Neuron (in vitro differentiated cells): Measurements from ENCODE around the gene PDE4D.

ENCODE experiments used
- H2AFZ ChIP-seq: one replicate; pipeline ENCODE4 v1.6.1; 2013; ENCODE audit warnings: low read depth, mild to moderate bottlenecking, inconsistent platforms, low read length, moderate library complexity
- H3K27me3 ChIP-seq: one replicate; pipeline ENCODE4 v1.6.1; 2013; ENCODE audit warnings: low read length; ENCODE audit not compliant: insufficient read depth
- H3K36me3 ChIP-seq: one replicate; pipeline ENCODE4 v1.6.1; 2013; ENCODE audit warnings: low read length; ENCODE audit not compliant: insufficient read depth
- H3K4me1 ChIP-seq: one replicate; pipeline ENCODE4 v1.6.1; 2013; ENCODE audit warnings: low read length; ENCODE audit not compliant: insufficient read depth
- H3K4me3 ChIP-seq: 2 replicates; pipeline ENCODE4 v1.5.1; 2013; ENCODE audit warnings: mild to moderate bottlenecking, low read length, moderate library complexity
- H3K9me3 ChIP-seq: one replicate; pipeline ENCODE4 v1.6.1; 2013; ENCODE audit warnings: low read length

PDE4D gene

DNA sequence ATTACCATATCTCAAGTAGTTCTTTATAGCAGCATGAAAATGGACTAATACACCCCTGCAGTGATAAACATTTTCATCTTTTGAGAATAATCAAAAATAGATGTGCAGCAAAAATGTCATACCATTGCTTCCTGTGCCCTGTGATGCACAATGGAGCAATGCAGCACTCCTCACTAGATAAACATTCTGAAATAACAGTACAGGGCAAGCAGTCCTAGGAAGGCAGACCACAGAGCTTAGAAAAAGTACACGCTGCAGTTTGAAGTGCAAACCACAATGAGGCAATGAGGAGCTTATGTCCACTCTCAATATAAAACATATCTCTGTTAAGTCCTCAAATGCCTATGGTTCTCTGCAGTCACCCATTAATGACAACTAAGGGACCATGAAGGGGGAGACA lies 367.6 kb downstream of the PDE4D start:
- H3K4me3 ChIP-seq = no peak overlapping the region
- peaks cover 2% of the 10 kb centered on the region for H3K9me3 ChIP-seq
- no peaks in the 10 kb centered on the region for H3K4me1 ChIP-seq

DNA sequence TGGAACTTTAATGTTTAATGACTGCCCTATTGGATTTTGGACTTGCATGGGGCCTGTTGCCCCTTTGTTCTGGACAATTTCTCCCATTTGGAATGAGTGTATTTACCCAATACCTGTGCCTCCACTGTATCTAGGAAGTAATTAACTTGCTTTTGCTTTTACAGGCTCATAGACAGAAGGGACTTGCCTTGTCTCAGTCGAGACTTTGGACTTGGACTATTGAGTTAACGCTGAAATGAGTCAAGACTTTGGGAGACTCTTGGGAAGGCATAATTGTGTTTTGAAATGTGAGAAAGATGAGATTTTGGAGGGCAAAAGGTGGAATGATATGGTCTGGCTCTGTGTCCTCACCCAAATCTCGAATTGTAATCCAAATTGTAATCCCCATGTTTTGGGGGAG lies 368.2 kb downstream of the PDE4D start:
- H3K4me3 ChIP-seq = no peak overlapping the region

More for the DNA sequence above, 367.6 kb downstream of the PDE4D start:
- no peaks in the 10 kb centered on the region for H3K27me3 ChIP-seq
- no peaks in the 10 kb centered on the region for H3K36me3 ChIP-seq
- no peak overlapping the region for H2AFZ ChIP-seq

DNA sequence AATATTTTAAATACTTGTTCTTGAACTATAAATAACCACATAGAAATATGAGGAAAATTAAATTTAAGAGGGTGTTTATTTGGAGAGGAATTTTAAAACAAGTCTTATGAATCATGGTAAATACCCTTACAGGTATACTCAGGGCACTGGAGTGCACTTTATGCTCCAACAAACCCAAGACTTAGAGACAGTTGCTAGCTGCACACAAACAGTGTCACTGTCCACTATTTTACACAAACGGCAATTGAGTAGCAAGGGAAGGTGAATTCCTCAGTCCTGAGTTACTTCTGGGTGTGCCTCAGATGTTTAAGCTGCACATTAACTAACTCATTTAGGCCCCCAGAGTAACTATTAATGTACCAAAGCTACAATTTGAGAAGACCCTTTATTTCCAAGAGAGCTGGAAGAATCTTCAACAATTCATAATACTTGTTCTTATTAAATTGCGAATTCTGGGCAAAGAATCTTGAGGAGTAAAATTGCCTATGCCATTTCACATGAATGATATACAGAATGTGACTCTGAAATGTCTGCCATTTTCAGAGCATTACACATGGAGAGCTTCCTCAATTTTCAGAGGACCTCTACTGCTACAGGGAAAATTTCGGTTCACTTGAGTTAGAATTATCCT lies 371.2 kb downstream of the PDE4D start:
- H3K4me1 ChIP-seq = no peaks in the 10 kb centered on the region
- H3K27me3 ChIP-seq = no peaks in the 10 kb centered on the region
- H3K4me3 ChIP-seq = no peak overlapping the region
- H3K9me3 ChIP-seq = peaks cover 2% of the 10 kb centered on the region
- no peak overlapping the region for H2AFZ ChIP-seq
- H3K36me3 ChIP-seq = no peaks in the 10 kb centered on the region

More for the DNA sequence above, 368.2 kb downstream of the PDE4D start:
- Histone ChIP-seq H3K27me3 (no peaks in the 10 kb centered on the region), H3K4me1 (no peaks in the 10 kb centered on the region), H3K9me3 (peaks cover 2% of the 10 kb centered on the region), H2AFZ (no peak overlapping the region), H3K36me3 (no peaks in the 10 kb centered on the region)

DNA sequence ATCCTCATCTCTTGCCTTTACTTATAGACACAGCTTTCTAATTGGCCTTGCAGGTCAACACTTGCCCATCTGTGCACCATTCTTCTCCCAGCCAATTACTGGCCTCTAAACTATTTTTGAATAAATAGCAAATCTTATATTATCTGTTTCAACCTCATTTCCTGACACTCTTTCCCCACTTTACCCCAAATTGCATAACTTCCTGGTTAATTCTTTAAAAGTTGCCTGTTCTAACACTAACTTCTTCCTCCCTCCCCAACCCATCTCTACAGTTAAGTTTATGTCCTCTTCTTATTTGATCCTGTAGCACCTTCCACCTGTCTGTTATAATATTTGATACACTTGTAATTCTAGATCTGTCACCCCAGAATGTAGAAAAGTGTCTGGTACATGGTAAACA lies 372.1 kb downstream of the PDE4D start:
- Histone ChIP-seq H3K4me3 (no peak overlapping the region), H2AFZ (no peak overlapping the region), H3K36me3 (no peaks in the 10 kb centered on the region), H3K4me1 (no peaks in the 10 kb centered on the region), H3K9me3 (peaks cover 2% of the 10 kb centered on the region), H3K27me3 (no peaks in the 10 kb centered on the region)

DNA sequence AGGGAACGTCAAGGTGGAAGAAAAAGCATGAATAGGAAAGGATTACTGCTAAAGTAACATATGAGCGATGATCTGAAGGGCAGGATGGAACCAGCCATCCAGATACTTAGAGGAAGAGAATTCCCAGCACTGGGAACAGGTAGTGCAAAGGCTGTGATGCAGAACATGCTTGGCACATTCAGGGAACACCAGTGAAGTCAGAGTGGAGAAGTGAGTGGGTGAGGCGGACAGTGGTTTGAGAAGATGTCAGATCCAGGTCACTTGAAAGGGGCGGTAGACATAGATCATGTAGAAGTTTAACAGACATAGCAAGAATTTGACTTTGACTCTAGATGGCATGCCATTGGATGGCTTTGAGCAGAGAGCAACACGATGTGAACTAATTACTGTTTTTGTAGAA lies 374.2 kb downstream of the PDE4D start:
- Histone ChIP-seq H3K4me3 (no peak overlapping the region), H3K27me3 (no peaks in the 10 kb centered on the region), H2AFZ (no peak overlapping the region), H3K9me3 (peaks cover 2% of the 10 kb centered on the region), H3K4me1 (no peaks in the 10 kb centered on the region), H3K36me3 (no peaks in the 10 kb centered on the region)

DNA sequence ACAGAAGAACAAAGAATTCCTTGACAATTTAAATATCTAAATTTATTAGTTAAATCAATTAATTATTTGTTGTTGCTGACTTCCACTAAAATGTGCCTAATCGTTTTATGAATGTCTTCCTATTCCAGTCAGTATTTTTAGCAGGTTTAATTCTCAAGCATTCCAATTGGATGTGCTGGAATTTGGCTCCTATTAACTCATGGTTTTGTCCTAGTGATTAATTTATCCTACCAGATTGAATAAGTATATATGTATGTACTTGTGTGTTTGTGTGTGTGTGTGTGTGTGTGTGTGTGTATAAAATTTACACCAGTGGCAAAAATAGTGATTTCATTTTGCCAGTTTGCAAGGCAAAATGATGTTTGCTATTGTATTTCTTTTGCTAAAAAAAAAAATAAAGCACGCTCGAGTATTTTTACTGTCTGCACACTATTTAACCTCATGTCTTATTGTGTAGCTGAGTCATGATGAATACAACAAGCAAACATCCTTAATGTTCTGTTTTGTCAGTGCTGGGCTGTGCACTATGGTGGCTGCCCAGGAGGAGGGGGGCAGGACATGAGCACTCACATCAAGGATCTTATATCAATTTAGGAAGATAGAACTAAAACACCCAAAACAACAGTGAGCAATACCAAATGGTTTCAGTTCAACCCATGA lies 375.5 kb downstream of the PDE4D start:
- Histone ChIP-seq H3K36me3 (no peaks in the 10 kb centered on the region), H2AFZ (no peak overlapping the region), H3K27me3 (no peaks in the 10 kb centered on the region), H3K4me1 (no peaks in the 10 kb centered on the region), H3K9me3 (no peaks in the 10 kb centered on the region), H3K4me3 (no peak overlapping the region)

DNA sequence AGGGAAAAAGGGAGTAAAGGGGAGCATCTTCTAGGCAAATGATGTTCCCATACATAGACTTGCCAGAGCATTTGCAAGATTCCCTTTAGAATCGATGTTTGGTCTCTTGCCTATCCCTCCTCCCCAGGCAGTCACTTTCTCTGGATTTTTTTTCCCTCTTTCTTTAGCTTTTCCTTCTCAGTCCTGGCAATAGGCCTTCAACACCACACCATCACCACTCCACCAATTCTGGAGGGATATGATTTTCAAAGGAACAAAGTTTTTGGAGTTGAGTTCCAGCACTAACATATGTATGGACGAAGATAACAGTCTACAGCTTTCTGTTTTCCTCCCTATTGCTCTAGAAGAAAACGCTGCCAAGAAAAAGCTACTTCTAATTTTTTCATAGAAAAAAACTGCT lies 377.4 kb downstream of the PDE4D start:
- Histone ChIP-seq H3K4me1 (no peaks in the 10 kb centered on the region), H3K9me3 (no peaks in the 10 kb centered on the region), H3K36me3 (no peaks in the 10 kb centered on the region), H2AFZ (no peak overlapping the region), H3K27me3 (no peaks in the 10 kb centered on the region), H3K4me3 (no peak overlapping the region)

DNA sequence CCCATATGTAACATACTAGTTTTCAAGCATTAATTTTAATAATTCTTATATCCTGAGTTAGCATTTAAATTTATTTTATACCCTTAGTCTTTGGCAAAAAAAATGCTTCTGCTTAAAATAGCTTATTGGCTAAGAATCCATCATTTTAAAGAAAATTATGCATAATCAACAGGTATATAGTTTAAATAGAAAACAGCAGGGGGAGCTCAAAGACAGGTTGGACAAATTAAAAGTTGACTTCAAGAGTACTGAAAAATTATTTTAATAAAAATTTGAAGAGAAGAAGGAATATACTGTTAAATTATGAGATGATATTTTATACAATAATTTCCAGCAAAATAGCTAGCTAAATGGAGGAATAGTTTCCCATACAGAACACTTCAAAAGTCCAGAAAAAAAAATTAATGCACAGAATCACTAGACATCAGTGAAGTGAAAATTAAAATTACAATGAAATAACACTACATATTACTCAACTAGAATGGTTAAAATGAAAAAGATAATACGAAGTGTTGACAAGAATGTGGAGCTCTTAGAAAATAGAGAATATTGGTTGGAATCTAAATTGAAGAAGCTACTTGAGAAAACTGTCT lies 387.1 kb downstream of the PDE4D start:
- Histone ChIP-seq H3K36me3 (no peaks in the 10 kb centered on the region), H3K4me3 (no peak overlapping the region), H2AFZ (no peak overlapping the region), H3K4me1 (peaks cover 13% of the 10 kb centered on the region), H3K27me3 (no peaks in the 10 kb centered on the region), H3K9me3 (no peaks in the 10 kb centered on the region)

DNA sequence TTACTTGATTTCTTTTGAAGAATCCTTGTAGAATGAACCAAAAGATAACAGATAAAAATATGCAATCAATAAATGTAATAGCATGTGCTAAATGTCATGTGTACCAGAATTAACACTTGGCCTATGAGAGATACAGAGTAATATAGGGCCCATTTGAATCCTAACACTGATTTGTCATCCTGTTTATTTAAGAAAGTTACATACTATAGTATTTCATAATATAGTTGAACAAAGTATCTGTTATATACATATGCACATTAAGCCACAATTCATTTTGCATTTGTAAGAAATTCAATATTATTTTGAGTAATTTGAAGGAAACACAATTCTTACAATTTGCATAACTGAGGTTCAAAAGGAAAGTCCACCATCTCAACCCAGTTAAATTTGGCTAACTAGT lies 389.5 kb downstream of the PDE4D start:
- Histone ChIP-seq H2AFZ (no peak overlapping the region), H3K27me3 (no peaks in the 10 kb centered on the region), H3K36me3 (no peaks in the 10 kb centered on the region), H3K4me3 (no peak overlapping the region), H3K9me3 (peaks cover 5% of the 10 kb centered on the region), H3K4me1 (peaks cover 13% of the 10 kb centered on the region)

DNA sequence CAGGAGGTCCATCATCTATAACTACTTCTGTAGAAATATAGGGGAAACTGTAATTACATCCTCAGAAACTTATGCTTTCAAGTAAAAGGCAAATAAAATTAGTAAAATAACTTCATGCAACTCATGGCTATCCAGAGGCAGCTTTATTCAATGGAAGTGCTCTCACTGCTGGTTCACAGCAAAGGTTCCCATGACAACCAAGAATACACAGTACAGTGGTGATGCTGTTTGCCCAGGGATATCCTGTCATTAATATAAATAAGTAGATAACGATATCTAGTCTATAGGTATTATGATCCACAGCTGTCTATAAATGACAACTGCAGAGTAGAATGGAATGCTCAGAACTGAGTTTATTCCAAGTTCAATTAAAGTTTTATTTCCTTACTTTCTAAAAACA lies 390.3 kb downstream of the PDE4D start:
- Histone ChIP-seq H2AFZ (no peak overlapping the region), H3K36me3 (no peaks in the 10 kb centered on the region), H3K4me1 (peaks cover 13% of the 10 kb centered on the region), H3K4me3 (no peak overlapping the region), H3K27me3 (no peaks in the 10 kb centered on the region), H3K9me3 (peaks cover 5% of the 10 kb centered on the region)

DNA sequence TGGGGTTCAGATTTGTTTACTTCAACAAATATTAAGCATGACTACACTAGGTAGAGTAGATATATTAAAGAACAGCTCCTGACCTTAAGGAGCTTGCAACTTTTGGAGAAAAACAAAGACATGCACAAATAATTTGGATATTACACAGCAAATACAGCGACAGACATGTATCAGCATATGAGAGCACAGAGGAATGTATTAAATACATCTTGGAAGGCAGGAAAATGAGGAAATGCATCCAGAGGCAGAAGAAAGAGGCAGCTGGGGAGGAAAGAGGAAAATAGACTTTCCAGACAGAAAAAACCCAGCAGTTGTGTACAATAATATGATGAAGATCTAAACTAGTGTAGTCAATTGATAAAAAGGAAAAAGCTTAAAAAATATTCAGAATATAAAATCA lies 392.2 kb downstream of the PDE4D start:
- H3K4me1 ChIP-seq = peaks cover 13% of the 10 kb centered on the region
- H2AFZ ChIP-seq = no peak overlapping the region
- peaks cover 12% of the 10 kb centered on the region for H3K9me3 ChIP-seq
- no peak overlapping the region for H3K4me3 ChIP-seq
- no peaks in the 10 kb centered on the region for H3K36me3 ChIP-seq
- H3K27me3 ChIP-seq = no peaks in the 10 kb centered on the region

DNA sequence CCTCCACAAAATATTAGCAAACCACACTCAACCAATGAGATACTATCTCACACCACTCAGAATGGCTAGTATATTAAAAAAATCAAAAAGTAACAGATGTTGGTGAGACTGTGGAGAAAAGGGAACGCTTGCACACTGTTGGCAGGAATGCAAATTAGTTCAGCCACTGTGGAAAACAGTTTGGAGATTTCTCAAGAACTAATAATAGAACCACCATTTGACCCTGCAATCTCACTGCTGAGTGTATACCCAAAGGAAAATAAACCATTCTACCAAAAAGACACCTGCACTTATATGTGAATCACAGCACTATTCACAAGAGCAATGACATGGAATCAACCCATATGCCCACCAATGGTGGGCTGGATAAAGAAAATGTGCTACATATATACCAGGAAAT lies 393.5 kb downstream of the PDE4D start:
- Histone ChIP-seq H3K4me3 (no peak overlapping the region), H2AFZ (no peak overlapping the region), H3K9me3 (peaks cover 12% of the 10 kb centered on the region), H3K36me3 (no peaks in the 10 kb centered on the region), H3K4me1 (peaks cover 13% of the 10 kb centered on the region), H3K27me3 (no peaks in the 10 kb centered on the region)

DNA sequence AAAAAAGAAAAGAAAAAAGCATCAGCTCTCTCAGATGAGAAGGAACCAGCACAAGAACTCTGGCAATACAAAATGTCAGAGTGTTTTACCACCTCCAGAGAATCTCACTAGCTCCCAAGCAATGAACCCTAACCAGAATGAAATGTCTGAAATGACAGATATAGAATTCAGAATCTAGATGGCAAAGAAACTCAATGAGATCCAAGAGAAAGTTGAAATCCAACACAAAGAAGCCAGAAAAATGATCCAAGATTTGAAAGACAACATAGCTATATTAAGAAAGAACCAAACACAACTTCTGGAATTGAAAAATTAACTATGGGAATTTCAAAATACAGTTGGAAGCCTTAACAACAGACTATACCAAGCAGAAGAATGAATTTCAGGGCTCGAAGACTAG lies 396.3 kb downstream of the PDE4D start:
- Histone ChIP-seq H2AFZ (no peak overlapping the region), H3K27me3 (no peaks in the 10 kb centered on the region), H3K36me3 (no peaks in the 10 kb centered on the region), H3K4me3 (no peak overlapping the region), H3K9me3 (peaks cover 12% of the 10 kb centered on the region), H3K4me1 (no peaks in the 10 kb centered on the region)
